Glutamatergic neuron (in vitro differentiated cells): Measurements from ENCODE around the gene TMEM233. TPM values are rescaled to one million over a fixed set of nuclear protein-coding genes. Genes with fewer than 3 reads are reported as not detected.

Experiments
- DNase-seq: peaks from one replicate; pipeline ENCODE4 v3.0.0; 2022
- H3K27ac Mint-ChIP-seq: one replicate; pipeline ENCODE4 v1.8.0; 2020; ENCODE audit warnings: mild to moderate bottlenecking, mixed read lengths, inconsistent platforms; ENCODE audit not compliant: unreplicated experiment
- H3K27me3 Mint-ChIP-seq: one replicate; pipeline ENCODE4 v1.8.0; 2020; ENCODE audit warnings: mild to moderate bottlenecking, moderate library complexity, mixed read lengths, inconsistent platforms; ENCODE audit not compliant: unreplicated experiment
- H3K36me3 Mint-ChIP-seq: one replicate; pipeline ENCODE4 v1.8.0; 2020; ENCODE audit warnings: mild to moderate bottlenecking, mixed read lengths, inconsistent platforms; ENCODE audit not compliant: unreplicated experiment
- H3K4me1 Mint-ChIP-seq: one replicate; pipeline ENCODE4 v1.8.0; 2020; ENCODE audit warnings: mild to moderate bottlenecking, low read depth, mixed read lengths, inconsistent platforms; ENCODE audit not compliant: unreplicated experiment
- H3K4me3 Mint-ChIP-seq: one replicate; pipeline ENCODE4 v1.8.0; 2020; ENCODE audit warnings: mild to moderate bottlenecking, mixed read lengths, inconsistent platforms; ENCODE audit not compliant: unreplicated experiment
- H3K9me3 Mint-ChIP-seq: one replicate; pipeline ENCODE4 v1.8.0; 2020; ENCODE audit warnings: mild to moderate bottlenecking, moderate library complexity, mixed read lengths, inconsistent platforms; ENCODE audit not compliant: unreplicated experiment
- CTCF ChIP-seq: fragments of 200-600 bp; sonication (generic); IDR thresholded peaks from one replicate; pipeline ENCODE4 v1.5.0; 2021; ENCODE audit not compliant: partially characterized antibody, unreplicated experiment
- total RNA-seq: library from RNA; stranded (reverse); fragmentation: NEBNext Ultra II Directional; extraction: Animal tissue kit (Norgen Biotek cat#: 25700); gene quantifications from one replicate; pipeline ENCODE4 v1.2.1, GENCODE V29; 2021; ENCODE audit not compliant: unreplicated experiment

Gene TMEM233
- total RNA-seq, 1 donor from 2014 or later = not detected

- H3K27ac Mint-ChIP-seq = no peak overlapping the region
- H3K36me3 Mint-ChIP-seq = peaks cover 6% of the 10 kb centered on the region
- H3K4me3 Mint-ChIP-seq = no peak overlapping the region
- DNase-seq = no peak
- TF ChIP-seq CTCF = no peak
- H3K4me1 Mint-ChIP-seq = no peaks in the 10 kb centered on the region
- H3K9me3 Mint-ChIP-seq = no peaks in the 10 kb centered on the region
- no peaks in the 10 kb centered on the region for H3K27me3 Mint-ChIP-seq
Measured at GRCh38 chr12:119676022-119676421, 82.4 kb downstream of the TMEM233 start.

- Mint-ChIP-seq H3K27ac (no peak overlapping the region), H3K9me3 (no peaks in the 10 kb centered on the region), H3K4me1 (no peaks in the 10 kb centered on the region), H3K27me3 (no peaks in the 10 kb centered on the region), H3K36me3 (peaks cover 6% of the 10 kb centered on the region), H3K4me3 (no peak overlapping the region)
- DNase-seq = no peak
- TF ChIP-seq CTCF = no peak
Measured at GRCh38 chr12:119676573-119676972, 83.0 kb downstream of the TMEM233 start.

GRCh38 chr12:119678459-119678858, 84.9 kb downstream of the TMEM233 start:
- peaks cover 6% of the 10 kb centered on the region for H3K36me3 Mint-ChIP-seq
- no peak for TF ChIP-seq CTCF
- H3K27ac Mint-ChIP-seq = no peak overlapping the region

GRCh38 chr12:119679081-119679480, 85.5 kb downstream of the TMEM233 start:
- no peak for TF ChIP-seq CTCF
- DNase-seq = no peak
- H3K27me3 Mint-ChIP-seq = no peaks in the 10 kb centered on the region
- H3K9me3 Mint-ChIP-seq = no peaks in the 10 kb centered on the region
- no peaks in the 10 kb centered on the region for H3K4me1 Mint-ChIP-seq
- no peak overlapping the region for H3K4me3 Mint-ChIP-seq
- H3K36me3 Mint-ChIP-seq = peaks cover 6% of the 10 kb centered on the region
- H3K27ac Mint-ChIP-seq = no peak overlapping the region

More at GRCh38 chr12:119678459-119678858, 84.9 kb downstream of the TMEM233 start:
- Mint-ChIP-seq H3K27me3 (no peaks in the 10 kb centered on the region), H3K4me3 (no peak overlapping the region), H3K9me3 (no peaks in the 10 kb centered on the region), H3K4me1 (no peaks in the 10 kb centered on the region)
- DNase-seq = no peak

- H3K9me3 Mint-ChIP-seq = no peaks in the 10 kb centered on the region
- peaks cover 6% of the 10 kb centered on the region for H3K36me3 Mint-ChIP-seq
- no peaks in the 10 kb centered on the region for H3K27me3 Mint-ChIP-seq
- no peak overlapping the region for H3K27ac Mint-ChIP-seq
- DNase-seq = no peak
- no peaks in the 10 kb centered on the region for H3K4me1 Mint-ChIP-seq
- H3K4me3 Mint-ChIP-seq = no peak overlapping the region
- TF ChIP-seq CTCF = no peak
Measured at GRCh38 chr12:119679490-119679889, 85.9 kb downstream of the TMEM233 start.
